Measurements from ENCODE around the gene SLC49A3. TPM values are rescaled to one million over a fixed set of nuclear protein-coding genes. Genes with fewer than 3 reads are reported as not detected.

SLC49A3 gene
- total and polyA plus RNA-seq, 9 donors = 0.43 to 5.2 (median 2.1) TPM

GRCh38 chr4:710916-711315 is 22.0 kb upstream of the SLC49A3 start:
- TF ChIP-seq POLR2A (IDR thresholded peaks at IDR 0.05) = no peak
- no peak for TF ChIP-seq EP300 (IDR thresholded peaks at IDR 0.05)
- TF ChIP-seq CTCF (IDR thresholded peaks at IDR 0.05) = no peak
- H3K4me3 ChIP-seq = no peak overlapping the region
- no peak overlapping the region for H3K27ac ChIP-seq
- WGBS, 3 donors = 48 to 75% (median 64%) methylated on average over 13 of the region's 13 CpGs
- no peak for DNase-seq
- H3K4me1 ChIP-seq (ENCODE audit: insufficient read depth) = peaks cover 23% of the 10 kb centered on the region
- H3K9me3 ChIP-seq = no peaks in the 10 kb centered on the region
- H3K27me3 ChIP-seq = no peaks in the 10 kb centered on the region
- H3K36me3 ChIP-seq = no peaks in the 10 kb centered on the region
- intact Hi-C loops (cut with DNase I) = no loop called here

GRCh38 chr4:710116-710515 is 21.2 kb upstream of the SLC49A3 start:
- intact Hi-C loops (cut with DNase I) = no loop called here
- no peak for TF ChIP-seq EP300 (IDR thresholded peaks at IDR 0.05)
- no peak for TF ChIP-seq CTCF (IDR thresholded peaks at IDR 0.05)
- no peak for TF ChIP-seq POLR2A (IDR thresholded peaks at IDR 0.05)
- 74 to 81% (median 75%) methylated on average over 9 of the region's 9 CpGs for WGBS, 3 donors

GRCh38 chr4:709348-709747 is 20.4 kb upstream of the SLC49A3 start:
- no peak for TF ChIP-seq EP300 (IDR thresholded peaks at IDR 0.05)
- TF ChIP-seq CTCF (IDR thresholded peaks at IDR 0.05) = no peak
- no peak for TF ChIP-seq POLR2A (IDR thresholded peaks at IDR 0.05)
- intact Hi-C loops (cut with DNase I) = no loop called here
- H3K9me3 ChIP-seq = no peaks in the 10 kb centered on the region
- no peak overlapping the region for H3K27ac ChIP-seq
- WGBS, 3 donors = 92 to 96% (median 92%) methylated on average over 6 of the region's 6 CpGs
- H3K27me3 ChIP-seq = no peaks in the 10 kb centered on the region
- no peak for DNase-seq
- H3K4me1 ChIP-seq (ENCODE audit: insufficient read depth) = peaks cover 23% of the 10 kb centered on the region
- H3K36me3 ChIP-seq = no peaks in the 10 kb centered on the region
- no peak overlapping the region for H3K4me3 ChIP-seq

More at GRCh38 chr4:710116-710515, 21.2 kb upstream of the SLC49A3 start:
- H3K36me3 ChIP-seq = no peaks in the 10 kb centered on the region
- no peaks in the 10 kb centered on the region for H3K27me3 ChIP-seq
- H3K4me1 ChIP-seq (ENCODE audit: insufficient read depth) = peaks cover 23% of the 10 kb centered on the region
- no peak overlapping the region for H3K4me3 ChIP-seq
- DNase-seq = no peak
- no peak overlapping the region for H3K27ac ChIP-seq
- no peaks in the 10 kb centered on the region for H3K9me3 ChIP-seq

GRCh38 chr4:708631-708933 is 19.6 kb upstream of the SLC49A3 start:
- Histone ChIP-seq H3K4me3 (no peak overlapping the region), H3K27ac (no peak overlapping the region), H3K9me3 (no peaks in the 10 kb centered on the region), H3K27me3 (no peaks in the 10 kb centered on the region), H3K4me1 (ENCODE audit: insufficient read depth) (peaks cover 23% of the 10 kb centered on the region), H3K36me3 (no peaks in the 10 kb centered on the region)
- intact Hi-C loops (cut with DNase I) = no loop called here
- WGBS, 3 donors = 35 to 65% (median 38%) methylated on average over 6 of the region's 6 CpGs
- TF ChIP-seq EP300 (IDR thresholded peaks at IDR 0.05) (no peak), POLR2A (IDR thresholded peaks at IDR 0.05) (no peak), CTCF (IDR thresholded peaks at IDR 0.05) (no peak)
- no peak for DNase-seq
